ENCODE data around the gene OSBPL7.

DNA sequence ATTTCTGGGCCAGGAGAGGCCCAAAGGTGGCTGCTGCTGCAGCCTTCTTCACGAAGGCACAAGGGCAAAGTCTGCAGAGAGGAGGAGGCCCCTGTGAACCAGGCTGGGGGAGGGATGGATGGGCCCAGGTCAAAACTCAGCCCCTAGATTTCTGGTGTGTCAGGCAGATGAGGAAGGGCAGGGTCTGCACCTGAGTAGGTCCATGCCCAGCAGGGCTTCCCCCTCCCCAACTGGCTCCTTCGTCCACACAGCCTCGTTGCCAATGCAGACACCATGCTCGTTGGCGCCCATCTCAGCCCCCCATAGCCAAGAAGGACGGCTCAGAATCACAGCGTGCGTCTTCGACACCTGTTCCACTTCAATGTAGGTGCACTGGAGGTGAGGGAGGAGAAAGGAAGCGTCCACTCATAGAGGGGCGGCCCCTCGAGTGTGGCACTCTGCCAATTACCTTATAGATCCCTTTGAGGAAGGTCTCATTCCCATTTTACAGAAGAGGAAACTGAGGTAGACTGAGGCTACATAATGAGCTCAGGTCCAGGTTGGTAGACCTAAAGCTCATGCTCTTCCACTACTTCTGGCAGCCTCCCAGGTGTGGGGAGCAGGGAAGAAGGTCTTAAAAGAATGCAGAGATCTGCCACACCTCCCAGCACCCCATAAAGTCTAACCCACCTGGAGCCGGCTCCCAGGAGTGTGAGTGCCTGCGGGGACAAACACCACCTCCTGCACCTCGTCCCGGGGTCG is 18.6 kb upstream of the OSBPL7 start:
- TF ChIP-seq POLR2A (IDR thresholded peaks at IDR 0.05), result no peak
- TF ChIP-seq CTCF (IDR thresholded peaks at IDR 0.05), result no peak
- TF ChIP-seq EP300 (IDR thresholded peaks at IDR 0.05), result no peak
- TF ChIP-seq POLR2AphosphoS5 (IDR thresholded peaks at IDR 0.05), result no peak

Data from gastroesophageal sphincter (tissue), 3 donors.